NCI-H2081 (cell line): Measurements from ENCODE around the gene ECE1.

Experiments used
- DNase-seq, 2 experiments: peaks; one replicate each; lab custom pipeline; 2025; lab: John Stamatoyannopoulos, UW

The ECE1 gene

GRCh38 chr1:21307663-21308305, 17.5 kb upstream of the ECE1 start:
- DNase-seq = no peak

GRCh38 chr1:21307210-21307609, 16.9 kb upstream of the ECE1 start:
- no peak for DNase-seq

DNA sequence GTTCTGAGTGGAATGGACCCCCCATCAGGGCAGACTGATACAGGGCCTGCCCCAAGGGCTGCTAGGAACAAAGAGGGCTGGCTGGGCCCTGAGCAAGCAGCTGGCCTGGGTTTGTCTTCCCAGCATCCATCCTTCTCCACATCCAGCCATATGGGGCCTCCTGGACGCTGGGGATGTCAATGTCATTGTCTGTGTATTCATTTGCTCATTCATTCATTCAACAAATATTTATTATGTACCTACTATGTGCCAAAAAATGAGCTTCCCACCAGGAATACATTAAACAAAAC, 15.6 kb upstream of the ECE1 start:
- no peak for DNase-seq

GRCh38 chr1:21305155-21305899, 15.1 kb upstream of the ECE1 start:
- DNase-seq = no peak

- DNase-seq = no peak
Measured at GRCh38 chr1:21304488-21304887, 14.2 kb upstream of the ECE1 start.

DNA sequence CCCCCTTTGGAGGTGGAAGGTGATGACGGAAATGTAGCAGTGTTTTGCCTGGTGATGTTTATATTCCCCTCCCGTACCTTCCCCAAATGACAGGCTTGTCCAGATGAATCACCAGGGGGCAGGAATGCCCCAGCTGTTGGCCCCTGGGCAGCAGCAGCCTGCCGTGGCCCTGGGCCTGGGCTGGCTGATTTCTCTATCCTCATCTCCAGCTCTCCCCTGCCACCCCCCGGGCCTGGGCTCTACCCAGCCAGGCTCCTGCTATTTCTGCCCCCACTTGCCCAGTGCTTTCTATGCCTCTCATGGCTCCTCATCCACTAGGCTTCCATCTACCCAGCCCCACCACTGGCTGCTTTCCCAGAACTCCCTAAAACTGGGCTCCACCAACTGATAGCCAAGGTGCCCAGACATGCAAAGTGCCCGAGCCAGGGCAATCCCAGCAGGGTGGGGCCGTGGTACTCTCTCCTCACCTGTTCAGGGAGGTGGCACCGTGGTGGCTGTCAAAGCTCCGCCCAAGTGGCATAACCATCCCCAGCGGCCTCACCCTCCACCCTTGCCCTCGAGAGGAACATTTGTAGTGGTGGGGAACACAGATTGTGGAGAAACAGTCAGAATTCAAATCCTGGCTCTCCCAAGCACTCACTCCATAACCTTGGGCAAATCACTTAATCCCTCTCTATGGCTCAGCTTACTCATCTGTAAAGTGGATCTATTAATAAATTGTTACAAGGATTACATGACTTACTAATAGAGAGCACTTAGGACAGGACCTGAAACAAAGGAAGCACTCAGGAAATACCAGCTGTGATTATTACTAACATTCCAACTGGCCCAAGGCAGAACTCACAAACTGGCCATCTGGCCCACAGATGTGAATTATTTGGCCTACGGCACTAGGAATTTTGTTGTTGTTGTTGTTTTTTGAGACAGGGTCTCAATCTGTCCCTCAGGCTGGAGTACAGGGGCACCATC, 12.8 kb upstream of the ECE1 start:
- DNase-seq = no peak

GRCh38 chr1:21301794-21302440, 11.7 kb upstream of the ECE1 start:
- no peak for DNase-seq

DNA sequence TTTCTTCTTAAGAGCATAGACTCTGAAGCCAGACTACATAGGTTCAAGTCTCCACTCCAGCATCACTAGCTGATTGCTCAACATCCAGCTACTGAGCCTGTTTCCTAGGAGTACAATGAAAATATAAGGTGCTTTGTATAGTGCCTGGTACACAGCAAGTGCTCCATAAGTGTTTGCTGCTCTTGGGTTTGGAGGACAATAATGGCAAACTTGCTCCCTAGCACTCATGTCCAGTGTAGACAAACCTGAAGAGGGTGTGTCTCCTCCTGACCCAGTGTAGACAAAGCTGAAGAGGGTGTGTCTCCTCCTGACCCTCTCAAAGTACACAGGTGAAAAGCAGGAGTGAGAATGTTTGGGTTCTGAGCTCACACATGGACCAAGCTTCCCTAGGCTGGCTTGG, 10.5 kb upstream of the ECE1 start:
- DNase-seq = no peak

DNA sequence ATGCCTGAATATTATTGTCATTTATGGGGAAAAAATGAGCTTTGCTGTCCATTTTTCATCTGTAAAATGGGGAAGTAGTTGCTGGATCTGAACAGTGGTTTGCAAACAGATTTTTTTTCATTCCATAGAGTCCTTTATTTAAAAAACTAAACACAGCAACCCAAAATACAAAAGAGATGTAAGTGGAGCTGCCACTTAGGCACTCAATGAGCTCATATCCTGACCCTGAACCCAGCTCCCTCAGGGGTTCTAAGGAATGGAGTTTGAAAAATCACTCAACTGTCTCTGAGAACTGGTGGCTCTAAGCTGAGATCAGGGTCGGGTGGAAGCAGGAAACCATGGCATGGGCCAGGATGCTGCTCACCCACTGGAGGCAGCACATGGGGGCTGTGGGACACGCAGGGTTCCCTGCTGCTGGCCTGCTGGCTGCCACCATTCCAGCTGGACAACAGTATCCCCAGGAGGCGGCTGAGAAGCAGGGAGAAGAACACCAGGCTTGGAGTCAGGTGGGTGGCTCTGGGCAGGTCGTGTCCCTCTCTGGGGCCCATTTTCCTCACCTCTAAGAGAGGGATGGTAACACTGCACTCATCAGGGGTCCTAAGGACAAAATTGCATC, 9.6 kb upstream of the ECE1 start:
- no peak for DNase-seq

DNA sequence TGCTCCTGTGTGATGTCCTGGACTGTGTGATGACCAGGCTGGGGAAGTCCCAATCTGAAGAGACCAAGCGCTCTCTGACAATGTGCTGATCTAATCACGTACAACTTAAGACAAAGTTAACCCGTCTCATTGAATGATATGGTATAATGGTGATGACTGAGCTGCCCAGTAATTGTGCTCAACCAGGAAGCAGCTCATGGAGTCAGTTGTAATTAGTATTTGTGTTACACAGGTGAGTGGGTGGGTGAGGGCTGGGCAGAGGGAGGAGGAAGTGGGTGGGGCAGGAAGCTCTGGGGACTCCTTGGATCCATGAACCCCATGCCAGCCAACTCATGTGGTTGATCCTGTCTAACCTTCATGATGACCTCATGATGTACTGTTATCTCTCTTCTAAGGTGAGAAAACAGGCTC, 8.7 kb upstream of the ECE1 start:
- DNase-seq = peak in 1 of 2 experiments; percentile 36

- DNase-seq = no peak
Measured at GRCh38 chr1:21297975-21298374, 7.7 kb upstream of the ECE1 start.

GRCh38 chr1:21296509-21297354, 6.5 kb upstream of the ECE1 start:
- no peak for DNase-seq

GRCh38 chr1:21295545-21295944, 5.3 kb upstream of the ECE1 start:
- no peak for DNase-seq

GRCh38 chr1:21295002-21295401, 4.7 kb upstream of the ECE1 start:
- no peak for DNase-seq

GRCh38 chr1:21294266-21294989, 4.2 kb upstream of the ECE1 start:
- DNase-seq = no peak

DNA sequence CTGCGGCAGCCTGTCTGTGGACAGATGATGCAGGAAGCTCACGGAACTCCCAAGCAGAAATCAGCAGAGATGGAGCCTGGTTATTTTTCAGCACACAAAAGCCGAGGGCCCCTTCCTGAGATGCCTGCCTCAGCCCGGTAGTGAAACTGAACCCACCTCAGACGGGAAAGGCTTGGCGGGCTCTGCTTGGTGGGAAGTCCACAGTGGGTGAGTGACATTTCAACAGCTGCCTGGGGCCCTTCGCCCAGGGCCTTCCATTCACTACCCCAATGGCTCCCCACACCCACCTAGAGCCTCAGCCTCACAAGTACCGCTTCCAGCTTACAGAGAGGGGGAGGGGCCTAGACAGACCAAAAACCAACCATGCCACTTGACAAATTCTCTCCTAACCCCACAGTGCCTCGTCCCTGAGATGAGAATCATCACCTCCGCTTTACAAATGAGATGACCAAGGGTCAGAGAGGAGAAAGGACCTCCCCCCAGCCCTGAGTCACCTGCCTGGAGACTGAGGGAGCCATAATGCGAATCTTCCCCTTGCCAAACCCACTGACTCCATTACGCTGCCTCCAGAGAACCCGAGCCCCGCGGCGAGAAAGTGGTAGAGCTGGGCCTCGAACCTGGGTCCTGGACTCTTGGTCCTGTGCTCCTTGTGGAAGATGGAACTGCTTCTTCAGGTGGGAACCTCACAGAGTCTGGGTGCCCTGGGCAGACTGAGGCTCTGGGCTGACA, 3.4 kb upstream of the ECE1 start:
- no peak for DNase-seq

- no peak for DNase-seq
Measured at GRCh38 chr1:21292984-21293536, 2.8 kb upstream of the ECE1 start.

DNA sequence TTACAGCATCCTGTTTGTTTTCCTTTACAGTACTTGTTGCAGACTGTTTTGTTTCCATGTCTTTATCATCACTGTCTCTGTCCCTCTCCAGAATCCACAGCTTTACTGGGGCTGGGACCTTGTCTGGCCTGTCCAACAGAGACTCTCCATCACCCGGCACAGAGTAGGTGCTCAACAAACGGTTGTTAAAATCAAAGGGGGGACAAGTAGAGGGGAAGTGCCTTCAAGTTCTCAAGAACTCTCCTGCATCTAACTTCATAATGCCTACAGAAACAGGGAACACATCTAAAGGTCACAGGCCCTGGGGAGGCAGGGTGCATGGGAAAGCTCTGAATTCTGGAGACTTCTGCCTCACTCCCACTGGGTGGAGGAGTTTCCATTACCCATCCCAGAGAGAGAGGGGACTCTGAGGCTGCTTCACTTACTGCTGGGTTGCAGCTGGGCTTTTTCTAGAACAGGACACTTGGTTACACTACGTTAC, 2.3 kb upstream of the ECE1 start:
- no peak for DNase-seq

DNA sequence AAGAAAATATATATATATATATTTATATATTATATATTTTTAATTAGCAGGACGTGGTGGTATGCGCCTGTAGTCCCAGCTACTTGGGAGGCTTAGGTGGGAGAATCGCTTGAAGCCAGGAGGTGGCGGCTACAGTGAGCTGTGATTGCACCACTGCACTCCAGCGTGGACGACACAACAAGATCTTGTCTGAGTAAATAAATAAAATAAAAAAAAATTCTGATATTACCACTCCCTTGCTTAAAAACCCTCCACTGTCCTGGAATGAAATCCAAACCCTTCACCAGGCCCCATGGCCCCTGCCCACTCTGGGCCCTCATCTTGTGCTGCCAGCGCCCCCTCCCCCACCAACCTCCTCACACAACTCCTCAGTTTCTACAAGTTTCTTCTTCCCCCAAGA, 1.7 kb upstream of the ECE1 start:
- no peak for DNase-seq
